Right lobe of liver (tissue), 4 donors: ENCODE measurements around the gene OTUD5.

Experiments used
- POLR2A ChIP-seq: fragments of 450-650 bp; IDR thresholded peaks from one replicate; pipeline ENCODE4 v1.6.1; 2017; ENCODE audit warnings: antibody characterized with exemption, mild to moderate bottlenecking
- TF ChIP-seq, protein P1 (sequence below), 4 donors: fragments of 200-600 bp in 3 of 4; fragments of 450-650 bp in 1 of 4; IDR thresholded peaks; one replicate each; pipeline versions ENCODE4 v1.5.1 to v1.8.0; 2016 to 2022; ENCODE audit warnings: antibody characterized with exemption in 4 of 4, mild to moderate bottlenecking in 2 of 4
- donor health status: DM: no; HTN: no; CAD: no.
- donor health status: DM: no; HTN: no; CAD: no.
- donor health status: DM: no; HTN: yes; CAD: no.

GRCh38 chrX:48904180-48904579 is 53.2 kb downstream of the OTUD5 start:
- TF ChIP-seq, protein P1, sequence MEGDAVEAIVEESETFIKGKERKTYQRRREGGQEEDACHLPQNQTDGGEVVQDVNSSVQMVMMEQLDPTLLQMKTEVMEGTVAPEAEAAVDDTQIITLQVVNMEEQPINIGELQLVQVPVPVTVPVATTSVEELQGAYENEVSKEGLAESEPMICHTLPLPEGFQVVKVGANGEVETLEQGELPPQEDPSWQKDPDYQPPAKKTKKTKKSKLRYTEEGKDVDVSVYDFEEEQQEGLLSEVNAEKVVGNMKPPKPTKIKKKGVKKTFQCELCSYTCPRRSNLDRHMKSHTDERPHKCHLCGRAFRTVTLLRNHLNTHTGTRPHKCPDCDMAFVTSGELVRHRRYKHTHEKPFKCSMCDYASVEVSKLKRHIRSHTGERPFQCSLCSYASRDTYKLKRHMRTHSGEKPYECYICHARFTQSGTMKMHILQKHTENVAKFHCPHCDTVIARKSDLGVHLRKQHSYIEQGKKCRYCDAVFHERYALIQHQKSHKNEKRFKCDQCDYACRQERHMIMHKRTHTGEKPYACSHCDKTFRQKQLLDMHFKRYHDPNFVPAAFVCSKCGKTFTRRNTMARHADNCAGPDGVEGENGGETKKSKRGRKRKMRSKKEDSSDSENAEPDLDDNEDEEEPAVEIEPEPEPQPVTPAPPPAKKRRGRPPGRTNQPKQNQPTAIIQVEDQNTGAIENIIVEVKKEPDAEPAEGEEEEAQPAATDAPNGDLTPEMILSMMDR (IDR thresholded peaks at IDR 0.05) = no peak
- TF ChIP-seq POLR2A = no peak
